ENCODE results near the gene MTFR1L.
A peak's percentile ranks its signal among the peaks of the same experiment; 100 is the strongest.
"Not testable (repeated sequence)": the region's sequence is repeated elsewhere in the genome, so short reads cannot be mapped to it uniquely, and the experiment has no call there.

Gene MTFR1L

DNA sequence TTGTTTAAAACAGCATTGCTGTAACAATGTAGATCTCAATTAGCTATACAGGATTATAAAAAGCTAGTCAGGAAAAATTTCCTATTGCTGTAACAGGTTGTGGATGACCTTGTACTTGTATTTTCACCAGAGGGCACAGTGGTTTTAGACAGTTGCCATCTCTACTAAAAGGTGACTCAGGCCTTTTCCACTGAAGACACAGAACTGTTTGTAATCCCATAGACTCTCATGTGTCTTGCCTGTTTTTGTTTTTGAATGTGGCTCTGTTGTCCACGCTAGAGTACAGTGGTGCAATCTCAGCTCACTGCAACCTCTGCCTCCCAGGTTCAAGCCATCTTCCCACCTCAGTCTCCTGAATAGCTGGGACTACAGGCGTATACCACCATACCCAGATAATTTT is 5.9 kb downstream of the MTFR1L start:
- DNase-seq (ENCODE audit: low read depth in 2 of 2) = no peak

DNA sequence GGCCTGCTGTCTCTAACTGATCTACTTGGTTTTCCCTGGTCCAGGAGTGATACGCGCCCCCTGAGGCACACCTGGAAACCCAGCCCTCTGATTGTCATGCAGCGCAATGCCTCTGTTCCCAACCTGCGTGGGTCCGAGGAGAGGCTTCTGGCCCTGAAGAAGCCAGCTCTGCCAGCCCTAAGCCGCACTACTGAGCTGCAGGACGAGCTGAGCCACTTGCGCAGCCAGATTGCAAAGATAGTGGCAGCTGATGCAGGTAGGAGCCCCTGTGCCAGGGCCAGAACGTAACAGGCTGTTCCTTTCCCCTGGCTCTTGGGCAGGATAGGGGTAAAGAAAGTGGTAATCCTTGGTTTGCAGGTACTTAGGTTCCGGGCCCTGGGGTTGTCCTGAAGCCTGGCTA is 6.8 kb downstream of the MTFR1L start:
- no peak for DNase-seq (ENCODE audit: low read depth in 2 of 2)

DNA sequence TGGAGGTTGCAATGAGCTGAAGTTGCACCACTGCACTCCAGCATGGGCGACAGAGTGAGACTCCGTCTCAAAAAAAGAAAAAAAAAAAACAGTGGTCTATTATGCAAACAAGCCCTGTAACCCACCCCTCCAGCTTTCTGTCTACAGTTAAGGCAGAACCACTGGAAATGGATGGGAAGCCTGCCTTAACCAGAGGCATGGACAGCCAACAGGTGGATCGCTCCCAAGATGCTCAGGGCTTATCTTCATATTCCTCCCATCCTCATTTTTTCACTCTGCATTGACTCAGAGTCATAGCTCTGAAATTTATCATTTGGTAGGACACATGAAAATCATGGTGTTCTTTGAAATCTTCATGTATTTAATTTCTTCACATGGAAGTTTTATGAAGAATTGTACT is 8.7 kb downstream of the MTFR1L start:
- no peak for DNase-seq (ENCODE audit: low read depth in 2 of 2)

DNA sequence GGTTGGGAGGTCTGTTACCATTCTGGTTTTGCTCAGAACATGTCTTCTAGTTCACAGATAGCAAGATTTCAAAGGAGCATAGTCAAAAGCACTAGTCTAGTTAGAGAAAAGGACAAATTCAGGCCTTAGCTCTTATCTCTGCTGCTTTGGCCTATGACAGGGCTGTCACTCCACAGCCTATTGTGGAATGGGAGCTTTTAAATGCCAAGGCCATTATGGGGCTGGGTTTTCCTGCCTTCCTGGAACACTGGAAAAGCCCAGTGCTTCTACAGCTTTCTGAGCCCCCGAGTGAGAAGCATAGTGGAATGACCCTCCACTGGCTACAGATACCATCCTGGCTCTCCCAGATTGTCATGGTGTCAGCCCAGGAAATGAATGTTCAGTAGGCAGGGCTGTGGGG is 9.3 kb downstream of the MTFR1L start:
- no peak for DNase-seq (ENCODE audit: low read depth in 2 of 2)

DNA sequence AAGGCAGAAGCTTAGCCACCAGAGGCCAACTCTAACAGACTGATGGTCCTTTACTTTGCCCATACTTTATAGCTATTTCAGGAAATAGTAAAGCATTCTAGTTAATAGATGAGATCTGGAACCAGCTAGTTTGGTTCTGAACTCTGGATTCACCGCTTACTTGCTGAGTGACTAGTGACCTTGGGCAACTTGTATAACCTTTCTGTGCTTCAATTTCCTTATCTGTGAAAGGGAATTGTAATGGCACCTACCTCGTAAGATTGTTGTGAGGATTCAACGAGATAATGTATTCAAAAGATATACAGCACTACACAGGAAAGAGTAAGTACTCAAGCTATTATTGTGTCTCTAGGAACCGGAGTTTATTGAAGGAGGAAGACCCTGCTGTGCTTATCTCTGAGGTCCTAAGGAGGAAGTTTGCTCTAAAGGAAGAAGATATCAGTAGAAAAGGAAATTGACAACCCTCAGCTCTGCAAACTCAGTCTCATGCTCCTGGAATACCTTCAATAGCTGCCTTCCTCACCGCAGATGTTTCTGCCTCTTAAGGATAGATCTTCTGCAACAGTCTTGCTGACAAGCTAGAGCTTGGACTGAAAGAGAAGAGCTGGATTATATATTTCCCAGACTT is 11.9 kb downstream of the MTFR1L start:
- no peak for DNase-seq (ENCODE audit: low read depth in 2 of 2)

DNA sequence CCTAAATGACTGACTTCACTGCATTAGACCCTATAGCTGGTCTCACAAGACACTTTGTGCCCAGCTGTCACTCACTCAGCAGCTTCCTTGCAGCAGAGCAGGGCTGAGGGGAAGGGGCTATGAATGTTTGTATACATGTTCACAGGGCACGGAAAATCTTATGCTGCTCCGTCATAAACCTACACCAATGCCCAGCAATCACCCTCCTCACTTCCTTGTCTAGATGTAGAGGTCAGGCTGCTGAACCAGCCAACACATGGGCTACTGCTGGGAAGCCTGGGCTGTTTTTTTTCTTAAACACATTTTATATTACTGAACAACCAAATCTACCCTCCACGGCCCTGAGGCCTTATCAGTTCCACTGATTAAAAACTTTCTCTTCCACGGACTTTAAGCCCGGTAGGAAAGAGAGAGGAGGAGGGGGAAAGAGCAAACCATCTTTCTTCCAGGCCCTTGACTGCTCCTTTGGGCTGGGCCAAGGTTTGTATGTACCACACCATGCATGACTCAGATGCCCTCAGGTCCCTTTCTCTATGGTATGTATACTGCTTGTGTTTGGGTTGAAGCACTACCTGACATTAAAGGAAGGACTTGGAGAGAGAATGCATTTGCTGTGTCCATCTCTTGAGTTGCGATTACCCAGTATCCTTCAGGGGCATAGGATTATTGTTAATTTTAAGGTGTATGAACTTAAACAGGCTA is 12.7 kb downstream of the MTFR1L start:
- DNase-seq (ENCODE audit: low read depth in 2 of 2) = no peak

DNA sequence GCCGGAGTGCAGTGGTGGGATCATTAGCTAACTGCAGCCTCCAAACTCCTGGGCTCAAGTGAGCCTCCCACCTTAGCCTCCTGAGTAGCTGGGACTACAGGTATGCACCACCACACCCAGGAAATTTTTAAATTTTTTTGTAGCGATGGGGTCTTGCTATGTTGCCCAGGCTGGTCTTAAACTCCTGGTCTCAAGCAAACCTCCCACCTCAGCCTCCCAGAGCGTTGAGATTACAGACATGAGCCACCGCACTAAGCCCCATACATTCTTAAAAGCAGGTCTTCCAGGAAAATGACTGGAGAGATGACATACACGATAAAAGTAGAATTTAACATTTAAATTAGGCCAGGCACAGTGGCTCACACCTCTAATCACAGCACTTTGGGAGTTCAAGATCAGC is 13.4 kb downstream of the MTFR1L start:
- no peak for DNase-seq (ENCODE audit: low read depth in 2 of 2)

DNA sequence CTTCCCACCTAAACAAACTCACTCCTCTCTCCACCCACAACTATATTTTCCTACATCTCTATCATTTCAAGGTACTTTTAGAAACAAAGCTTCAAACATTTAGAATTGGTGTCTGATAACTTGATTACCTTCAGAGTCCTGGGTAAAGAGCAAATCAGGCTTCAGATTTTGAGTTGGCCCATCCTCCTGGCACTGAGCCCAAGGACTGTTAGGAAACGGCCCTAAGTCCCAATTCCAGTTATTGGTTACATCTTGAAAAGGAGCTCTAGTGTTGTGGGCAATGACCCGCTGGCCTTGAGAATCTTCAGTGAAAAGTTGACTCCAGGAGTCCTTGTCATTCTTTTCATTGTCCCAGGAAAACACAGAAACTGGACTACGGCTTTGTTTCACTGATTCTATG is 15.1 kb downstream of the MTFR1L start:
- DNase-seq (ENCODE audit: low read depth in 2 of 2) = no peak

GRCh38 chr1:25836695-25837094 is 16.9 kb downstream of the MTFR1L start:
- DNase-seq (ENCODE audit: low read depth in 2 of 2) = no peak

GRCh38 chr1:25837262-25837875 is 17.6 kb downstream of the MTFR1L start:
- DNase-seq (ENCODE audit: low read depth in 2 of 2) = no peak

DNA sequence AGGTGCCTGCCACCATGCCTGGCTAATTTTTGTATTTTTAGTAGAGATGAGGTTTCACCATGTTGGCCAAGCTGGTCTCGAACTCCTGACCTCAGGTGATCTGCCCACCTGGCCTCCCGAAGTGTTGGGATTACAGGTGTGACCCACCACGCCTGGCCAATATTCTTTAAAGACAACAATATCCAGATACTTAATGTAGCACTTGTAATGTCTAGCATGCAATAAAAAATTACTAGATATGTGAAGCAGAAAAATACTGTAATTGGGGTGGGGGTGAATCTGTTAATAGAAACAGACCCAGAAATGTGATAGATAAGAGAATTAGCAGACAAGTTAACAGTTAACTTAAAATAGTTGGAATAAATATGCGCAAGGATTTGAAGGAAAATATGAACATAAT is 20.1 kb downstream of the MTFR1L start:
- not testable (repeated sequence) for DNase-seq (ENCODE audit: low read depth in 2 of 2)

- no peak for DNase-seq (ENCODE audit: low read depth in 2 of 2)
These were observed 23.7 kb downstream of the MTFR1L start for GRCh38 chr1:25843483-25843882.

GRCh38 chr1:25844536-25845337 is 25.0 kb downstream of the MTFR1L start:
- DNase-seq (ENCODE audit: low read depth in 2 of 2) = no peak

- no peak for DNase-seq (ENCODE audit: low read depth in 2 of 2)
These were observed 25.9 kb downstream of the MTFR1L start for GRCh38 chr1:25845664-25846063.

- DNase-seq (ENCODE audit: low read depth in 2 of 2) = no peak
These were observed 28.2 kb downstream of the MTFR1L start for GRCh38 chr1:25847929-25848328.

- DNase-seq (ENCODE audit: low read depth in 2 of 2) = no peak
These were observed 28.8 kb downstream of the MTFR1L start for GRCh38 chr1:25848531-25848930.

- DNase-seq (ENCODE audit: low read depth in 2 of 2) = no peak
These were observed 34.8 kb downstream of the MTFR1L start for GRCh38 chr1:25854554-25854953.

DNA sequence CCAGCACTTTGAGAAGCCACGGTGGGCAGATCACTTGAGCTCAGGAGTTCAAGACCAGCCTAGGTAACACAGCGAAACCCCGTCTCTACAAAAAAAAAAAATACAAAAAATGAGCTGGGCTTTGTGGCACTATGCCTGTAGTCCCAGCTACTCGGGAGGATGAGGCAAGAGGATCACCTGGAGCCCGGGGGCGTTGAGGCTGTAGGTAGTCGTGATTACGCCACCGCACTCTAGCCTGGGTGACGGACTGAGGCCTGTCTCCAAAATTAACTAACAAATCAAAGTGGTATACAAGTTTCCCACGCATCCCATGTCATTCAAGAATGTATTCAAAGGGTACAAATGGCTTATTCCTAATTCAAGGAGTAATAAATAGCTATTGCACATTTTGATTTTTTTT is 37.1 kb downstream of the MTFR1L start:
- no peak for DNase-seq (ENCODE audit: low read depth in 2 of 2)

- DNase-seq (ENCODE audit: low read depth in 2 of 2) = no peak
These were observed 38.7 kb downstream of the MTFR1L start for GRCh38 chr1:25858494-25858893.

- peak; percentile 79 to 80 for DNase-seq (ENCODE audit: low read depth in 2 of 2)
These were observed 39.4 kb downstream of the MTFR1L start, which contains the start of gene AUNIP for GRCh38 chr1:25858906-25859789. Gene AUNIP, minus strand, starts transcription at chr1:25859457. Its CDS starts 100 bp downstream, at chr1:25859357.

Data from stimulated activated CD8-positive, alpha-beta memory T cell treated with anti-CD3 and anti-CD28 coated beads, Interleukin-15, amount 100 ng/mL, for 4 hours (primary cell).